ENCODE results near the gene TSEN15.
A peak's percentile ranks its signal among the peaks of the same experiment; 100 is the strongest.

Gene TSEN15

GRCh38 chr1:184031092-184031408 is 20.5 kb upstream of the TSEN15 start (continued):
- no peak for TF ChIP-seq ZNF518A (tag by site-specific recombination; conservative IDR thresholded peaks at IDR 0.05; ENCODE audit: low read depth)
- TF ChIP-seq ZBTB49 (tag by site-specific recombination; IDR thresholded peaks at IDR 0.05; ENCODE audit: low read depth), result no peak
- no peak for TF ChIP-seq SCRT2 (tag by site-specific recombination; IDR thresholded peaks at IDR 0.05)
- TF ChIP-seq ZNF639 (tag by site-specific recombination; IDR thresholded peaks at IDR 0.05), result no peak

GRCh38 chr1:184031409-184032107 is 20.0 kb upstream of the TSEN15 start:
- Histone ChIP-seq H3K9me3 (ENCODE audit: control insufficient read depth, insufficient read depth, low read depth, low read length) (no peaks in the 10 kb centered on the region), H3K4me3 (ENCODE audit: low read depth, low read length) (no peak overlapping the region), H3K27ac (ENCODE audit: extremely low read depth, low read depth, low read length) (no peak overlapping the region), H3K4me1 (ENCODE audit: control insufficient read depth, insufficient read depth, low read length) (peaks cover 7% of the 10 kb centered on the region), H3K36me3 (ENCODE audit: control insufficient read depth in 2 of 2, insufficient read depth in 1 of 2, low read length in 2 of 2) (no peaks in the 10 kb centered on the region)
- TF ChIP-seq PBX3 (CRISPR knock-in tag; IDR thresholded peaks at IDR 0.05), result no peak
- no peak for TF ChIP-seq ZNF600 (tag by site-specific recombination; IDR thresholded peaks at IDR 0.05)
- TF ChIP-seq ZNF366 (tag by site-specific recombination; conservative IDR thresholded peaks at IDR 0.05), result peak; percentile 83
- no peak for TF ChIP-seq ZNF660 (tag by site-specific recombination; IDR thresholded peaks at IDR 0.05)
- ChIA-PET CTCF (interaction anchor here (0.5 to 1.1 kb wide), 5 partner anchors 87 to 672 kb away, joined by 3 to 6 read pairs (median 3); no protein-coding TSS in a partner anchor), POLR2A (no interaction called here)

- H3K9me3 ChIP-seq (ENCODE audit: control insufficient read depth, insufficient read depth, low read depth, low read length), result no peaks in the 10 kb centered on the region
- no peak overlapping the region for H3K27ac ChIP-seq (ENCODE audit: extremely low read depth, low read depth, low read length)
- H3K4me1 ChIP-seq (ENCODE audit: control insufficient read depth, insufficient read depth, low read length), result peaks cover 7% of the 10 kb centered on the region
- POLR2A ChIA-PET, result no interaction called here
- CTCF ChIA-PET, result interaction anchor here (0.7 to 1.1 kb wide), 3 partner anchors 87 to 671 kb away, joined by 3 to 6 read pairs (median 3); no protein-coding TSS in a partner anchor
- no peak overlapping the region for H3K4me3 ChIP-seq (ENCODE audit: low read depth, low read length)
- H3K36me3 ChIP-seq (ENCODE audit: control insufficient read depth in 2 of 2, insufficient read depth in 1 of 2, low read length in 2 of 2), result no peaks in the 10 kb centered on the region
- TF ChIP-seq SCRT2 (tag by site-specific recombination; IDR thresholded peaks at IDR 0.05), result no peak
- TF ChIP-seq ZBTB1 (tag by site-specific recombination; IDR thresholded peaks at IDR 0.05), result no peak
- no peak for TF ChIP-seq HOXD13 (CRISPR knock-in tag; IDR thresholded peaks at IDR 0.05; ENCODE audit: borderline replicate concordance)
- TF ChIP-seq ATF2 (tag by site-specific recombination; IDR thresholded peaks at IDR 0.05; ENCODE audit: low read depth), result peak; percentile 79
- no peak for TF ChIP-seq ZNF610 (tag by site-specific recombination; IDR thresholded peaks at IDR 0.05; ENCODE audit: borderline replicate concordance)
- no peak for TF ChIP-seq AEBP2 (tag by site-specific recombination; IDR thresholded peaks at IDR 0.05; ENCODE audit: borderline replicate concordance)
- TF ChIP-seq ZNF488 (tag by site-specific recombination; IDR thresholded peaks at IDR 0.05), result no peak
- no peak for TF ChIP-seq ZNF138 (tag by site-specific recombination; IDR thresholded peaks at IDR 0.05; ENCODE audit: borderline replicate concordance)
- no peak for TF ChIP-seq ZNF19 (tag by site-specific recombination; IDR thresholded peaks at IDR 0.05; ENCODE audit: low read depth)
Measured at GRCh38 chr1:184032306-184032929, 19.1 kb upstream of the TSEN15 start.

All from HEK293 (cell line).